ENCODE results near the gene NRCAM.
A peak's percentile ranks its signal among the peaks of the same experiment; 100 is the strongest.

The NRCAM gene

DNA sequence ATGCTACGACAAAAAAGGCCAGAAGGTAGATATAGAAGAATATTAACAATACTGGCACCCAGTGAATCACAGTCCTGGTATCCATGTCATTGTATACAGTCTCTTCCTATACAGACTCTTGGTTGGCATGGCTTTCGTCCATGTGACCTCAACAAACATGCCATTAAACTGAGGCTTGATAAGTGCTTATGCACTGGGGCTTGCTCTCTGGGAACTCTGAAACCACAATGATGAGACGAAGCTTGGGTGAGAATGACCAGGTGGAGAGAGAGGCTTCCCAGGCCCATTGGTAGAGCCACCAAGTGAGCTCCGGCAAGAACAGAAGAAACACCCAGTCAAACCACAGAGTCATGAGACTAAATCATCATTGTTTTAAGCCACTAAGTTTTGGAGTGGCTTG is 36.5 kb upstream of the NRCAM start:
- no peak overlapping the region for H3K4me3 ChIP-seq (ENCODE audit: low read depth, low read length)
- DNase-seq (ENCODE audit: low read depth, low spot score): no peak
- in situ Hi-C loops (cut with HindIII; ENCODE audit: low sequenced_read_pairs): loop anchor here (25.0 kb wide), 1 partner anchor 305 kb away; no protein-coding TSS in a partner anchor
- TF ChIP-seq, protein P1, sequence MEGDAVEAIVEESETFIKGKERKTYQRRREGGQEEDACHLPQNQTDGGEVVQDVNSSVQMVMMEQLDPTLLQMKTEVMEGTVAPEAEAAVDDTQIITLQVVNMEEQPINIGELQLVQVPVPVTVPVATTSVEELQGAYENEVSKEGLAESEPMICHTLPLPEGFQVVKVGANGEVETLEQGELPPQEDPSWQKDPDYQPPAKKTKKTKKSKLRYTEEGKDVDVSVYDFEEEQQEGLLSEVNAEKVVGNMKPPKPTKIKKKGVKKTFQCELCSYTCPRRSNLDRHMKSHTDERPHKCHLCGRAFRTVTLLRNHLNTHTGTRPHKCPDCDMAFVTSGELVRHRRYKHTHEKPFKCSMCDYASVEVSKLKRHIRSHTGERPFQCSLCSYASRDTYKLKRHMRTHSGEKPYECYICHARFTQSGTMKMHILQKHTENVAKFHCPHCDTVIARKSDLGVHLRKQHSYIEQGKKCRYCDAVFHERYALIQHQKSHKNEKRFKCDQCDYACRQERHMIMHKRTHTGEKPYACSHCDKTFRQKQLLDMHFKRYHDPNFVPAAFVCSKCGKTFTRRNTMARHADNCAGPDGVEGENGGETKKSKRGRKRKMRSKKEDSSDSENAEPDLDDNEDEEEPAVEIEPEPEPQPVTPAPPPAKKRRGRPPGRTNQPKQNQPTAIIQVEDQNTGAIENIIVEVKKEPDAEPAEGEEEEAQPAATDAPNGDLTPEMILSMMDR (IDR thresholded peaks at IDR 0.05; ENCODE audit: low read depth, low read length): no peak

DNA sequence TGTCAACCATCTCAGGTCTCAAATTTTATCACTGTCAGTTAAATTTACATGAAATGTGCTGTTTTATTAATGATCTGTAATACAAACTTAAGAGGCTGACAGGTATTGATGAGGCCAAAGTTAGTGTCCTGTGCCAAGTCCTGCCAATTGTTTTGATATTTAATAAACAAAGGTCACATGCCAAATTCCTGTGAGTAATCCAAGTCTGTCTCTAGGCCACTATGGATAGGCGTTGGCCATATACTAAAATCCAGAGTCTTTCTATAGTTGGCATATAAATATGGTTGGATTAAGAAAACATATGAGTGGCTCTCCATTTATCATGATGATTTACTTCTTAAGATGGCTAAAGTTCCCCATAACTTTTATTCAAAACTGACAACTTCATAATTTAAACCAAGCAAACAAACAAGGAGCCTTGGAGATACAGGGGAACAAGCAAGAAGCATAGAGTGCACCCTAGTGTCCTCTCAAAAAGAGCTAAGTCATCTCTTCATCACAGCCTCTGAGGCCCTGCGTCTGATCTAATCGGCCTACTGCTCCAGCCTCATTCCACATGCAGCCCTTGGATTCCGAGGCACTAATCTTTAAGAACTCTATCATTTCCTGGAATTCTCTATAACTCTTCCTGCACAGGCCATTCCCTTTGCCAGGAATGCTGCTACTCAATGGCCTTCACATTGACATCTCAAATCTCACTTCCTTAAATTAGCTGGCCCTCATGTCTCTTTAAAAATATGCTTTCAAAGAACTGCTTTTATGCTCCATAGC is 32.7 kb upstream of the NRCAM start:
- TF ChIP-seq, protein P1 (IDR thresholded peaks at IDR 0.05; ENCODE audit: low read depth, low read length): no peak
- no peak for DNase-seq (ENCODE audit: low read depth, low spot score)
- in situ Hi-C loops (cut with HindIII; ENCODE audit: low sequenced_read_pairs): loop anchor here (25.0 kb wide), 1 partner anchor 302 kb away; no protein-coding TSS in a partner anchor
- H3K4me3 ChIP-seq (ENCODE audit: low read depth, low read length): no peak overlapping the region

- DNase-seq (ENCODE audit: low read depth, low spot score): no peak
- in situ Hi-C loops (cut with HindIII; ENCODE audit: low sequenced_read_pairs): loop anchor here (25.0 kb wide), 1 partner anchor 300 kb away; no protein-coding TSS in a partner anchor
- no peak overlapping the region for H3K4me3 ChIP-seq (ENCODE audit: low read depth, low read length)
- TF ChIP-seq, protein P1 (IDR thresholded peaks at IDR 0.05; ENCODE audit: low read depth, low read length): no peak
Observed at GRCh38 chr7:108487646-108488045, 31.4 kb upstream of the NRCAM start.

- H3K4me3 ChIP-seq (ENCODE audit: low read depth, low read length): no peak overlapping the region
- peak; percentile 51 for DNase-seq (ENCODE audit: low read depth, low spot score)
- TF ChIP-seq, protein P1 (IDR thresholded peaks at IDR 0.05; ENCODE audit: low read depth, low read length): no peak
- in situ Hi-C loops (cut with HindIII; ENCODE audit: low sequenced_read_pairs): loop anchor here (25.0 kb wide), 1 partner anchor 299 kb away; no protein-coding TSS in a partner anchor
Observed at GRCh38 chr7:108486291-108486966, 30.2 kb upstream of the NRCAM start.

GRCh38 chr7:108484137-108484536 is 27.9 kb upstream of the NRCAM start:
- in situ Hi-C loops (cut with HindIII; ENCODE audit: low sequenced_read_pairs): loop anchor here (25.0 kb wide), 1 partner anchor 297 kb away; no protein-coding TSS in a partner anchor

GRCh38 chr7:108480311-108480710 is 24.1 kb upstream of the NRCAM start:
- TF ChIP-seq, protein P1 (IDR thresholded peaks at IDR 0.05; ENCODE audit: low read depth, low read length): no peak
- DNase-seq (ENCODE audit: low read depth, low spot score): no peak
- no peak overlapping the region for H3K4me3 ChIP-seq (ENCODE audit: low read depth, low read length)
- in situ Hi-C loops (cut with HindIII; ENCODE audit: low sequenced_read_pairs): loop anchor here (25.0 kb wide), 1 partner anchor 293 kb away; no protein-coding TSS in a partner anchor

More at GRCh38 chr7:108484137-108484536, 27.9 kb upstream of the NRCAM start:
- DNase-seq (ENCODE audit: low read depth, low spot score): no peak
- TF ChIP-seq, protein P1 (IDR thresholded peaks at IDR 0.05; ENCODE audit: low read depth, low read length): no peak
- no peak overlapping the region for H3K4me3 ChIP-seq (ENCODE audit: low read depth, low read length)
